Panc1 (cell line): ENCODE data around the gene MAPK14. TPM values are rescaled to one million over a fixed set of nuclear protein-coding genes. Genes with fewer than 3 reads are reported as not detected.

Source experiments
- ATAC-seq: fragments of 200-7000 bp; cut with Tn5 transposase; 2 replicates; pipeline ENCODE4 v1.9.1; 2020; ENCODE audit warnings: mild to moderate bottlenecking, moderate library complexity
- BruUV-seq: library from RNA; stranded (reverse); fragments of 400-500 nt; replicated peaks from 2 replicates; lab custom pipeline; 2021; lab: Mats Ljungman, UMichigan
- CTCF ChIA-PET: fragments of 300-600 bp; sonication (Branson Sonifier 250); formaldehyde crosslinking; loops from one replicate; lab custom pipeline; 2022; ENCODE audit warnings: antibody characterized with exemption; lab: Charles Lee
- POLR2A ChIA-PET: fragments of 300-600 bp; sonication (Branson Sonifier 250); formaldehyde crosslinking; loops from one replicate; lab custom pipeline; 2022; ENCODE audit warnings: antibody characterized with exemption; lab: Charles Lee
- DNase-seq: peaks from one replicate; pipeline ENCODE4 v3.0.0-alpha.2; 2010; ENCODE audit warnings: low read depth, low spot score
- H3K27ac ChIP-seq: 2 replicates; pipeline ENCODE4 v1.5.1; 2011; ENCODE audit warnings: mild to moderate bottlenecking, low read length, inconsistent platforms
- H3K27me3 ChIP-seq: fragments of 200-500 bp; sonication (Bioruptor generic); 2 replicates; pipeline ENCODE4 v1.6.0; 2014; ENCODE audit warnings: low read length, inconsistent platforms; ENCODE audit not compliant: control insufficient read depth, insufficient read depth
- H3K36me3 ChIP-seq: fragments of 200-500 bp; sonication (Bioruptor generic); 2 replicates; pipeline ENCODE4 v1.5.1; 2014; ENCODE audit warnings: inconsistent platforms, mild to moderate bottlenecking, low read length, moderate library complexity; ENCODE audit not compliant: control insufficient read depth, insufficient read depth
- H3K4me1 ChIP-seq: 2 replicates; pipeline ENCODE4 v1.5.1; 2011; ENCODE audit warnings: inconsistent platforms, mild to moderate bottlenecking, low read length, moderate library complexity; ENCODE audit not compliant: control insufficient read depth, insufficient read depth
- H3K4me3 ChIP-seq, 2 experiments: 2 replicates each; pipeline ENCODE4 v1.5.1; 2011 to 2012; ENCODE audit warnings: low read depth in 2 of 2, low read length in 2 of 2, mild to moderate bottlenecking in 2 of 2, inconsistent platforms in 1 of 2, moderate library complexity in 1 of 2
- H3K9me3 ChIP-seq: fragments of 200-500 bp; sonication (Bioruptor generic); 2 replicates; pipeline ENCODE4 v1.5.1; 2014; ENCODE audit warnings: low read depth, mild to moderate bottlenecking, inconsistent platforms, low read length, moderate library complexity; ENCODE audit not compliant: control insufficient read depth, insufficient read depth
- POLR2AphosphoS5 ChIP-seq: IDR thresholded peaks from 2 replicates; pipeline ENCODE4 v1.6.1; 2012; ENCODE audit warnings: mild to moderate bottlenecking, low read depth, low read length, moderate library complexity
- SIN3A ChIP-seq: IDR thresholded peaks from 2 replicates; pipeline ENCODE4 v1.6.1; 2012; ENCODE audit warnings: low read depth, mild to moderate bottlenecking, low read length, moderate library complexity, borderline replicate concordance; ENCODE audit not compliant: insufficient read depth
- TCF7L2 ChIP-seq: IDR thresholded peaks from 2 replicates; pipeline ENCODE4 v1.6.1; 2011; ENCODE audit warnings: mild to moderate bottlenecking, low read depth, low read length, inconsistent platforms
- in situ Hi-C: cut with HindIII; loops from 2 replicates; pipeline ENCODE4 v1.10.0; 2016; ENCODE audit warnings: low sequenced_read_pairs, low pct_unique_long_range_greater_than_20kb
- intact Hi-C: fragments of 100-400 bp; cut with micrococcal nuclease; formaldehyde crosslinking; loops from one replicate; pipeline ENCODE4 v1.10.0; 2022; ENCODE audit not compliant: unreplicated experiment
- total RNA-seq: library from RNA; stranded (reverse); gene quantifications from one replicate; pipeline ENCODE4 v1.2.1, GENCODE V29; 2021; ENCODE audit not compliant: unreplicated experiment
- TF ChIP-seq, protein P1 (sequence below): fragments of 450-650 bp; IDR thresholded peaks from 2 replicates; pipeline ENCODE4 v1.5.1; 2017; ENCODE audit warnings: mild to moderate bottlenecking
- TF ChIP-seq, protein P2 (sequence below), 2 experiments: IDR thresholded peaks; 2 replicates each; pipeline ENCODE4 v1.6.1; 2011 to 2012; ENCODE audit warnings: low read depth in 2 of 2, control low read depth in 1 of 2, low read length in 1 of 2, mild to moderate bottlenecking in 1 of 2, moderate library complexity in 1 of 2; ENCODE audit not compliant: insufficient read depth in 1 of 2

Gene MAPK14
- total RNA-seq, 1 experiment from 2014 or later, result 42.3 TPM

GRCh38 chr6:36023996-36024795 is 3.4 kb upstream of the MAPK14 start, which contains the start of gene SLC26A8:
SLC26A8 (minus strand) TSS chr6:36024641; CDS start chr6:36019707, 4,934 bp downstream.
- Histone ChIP-seq H3K9me3 (no peaks in the 10 kb centered on the region), H3K4me1 (peaks cover 10% of the 10 kb centered on the region), H3K27me3 (no peaks in the 10 kb centered on the region), H3K4me3 (no peak within 1 kb of the TSS), H3K27ac (no peak within 1 kb of the TSS), H3K36me3 (no peaks in the 10 kb centered on the region; the same call in 1 of the 2 replicates)
- in situ Hi-C loops (no loop called here), intact Hi-C loops (no loop called here)
- ATAC-seq (no peak), DNase-seq (no peak)
- no TSS peak for BruUV-seq
- TF ChIP-seq POLR2AphosphoS5, result no peak
- no peak for TF ChIP-seq SIN3A
- no peak for TF ChIP-seq TCF7L2
- TF ChIP-seq, protein P1, sequence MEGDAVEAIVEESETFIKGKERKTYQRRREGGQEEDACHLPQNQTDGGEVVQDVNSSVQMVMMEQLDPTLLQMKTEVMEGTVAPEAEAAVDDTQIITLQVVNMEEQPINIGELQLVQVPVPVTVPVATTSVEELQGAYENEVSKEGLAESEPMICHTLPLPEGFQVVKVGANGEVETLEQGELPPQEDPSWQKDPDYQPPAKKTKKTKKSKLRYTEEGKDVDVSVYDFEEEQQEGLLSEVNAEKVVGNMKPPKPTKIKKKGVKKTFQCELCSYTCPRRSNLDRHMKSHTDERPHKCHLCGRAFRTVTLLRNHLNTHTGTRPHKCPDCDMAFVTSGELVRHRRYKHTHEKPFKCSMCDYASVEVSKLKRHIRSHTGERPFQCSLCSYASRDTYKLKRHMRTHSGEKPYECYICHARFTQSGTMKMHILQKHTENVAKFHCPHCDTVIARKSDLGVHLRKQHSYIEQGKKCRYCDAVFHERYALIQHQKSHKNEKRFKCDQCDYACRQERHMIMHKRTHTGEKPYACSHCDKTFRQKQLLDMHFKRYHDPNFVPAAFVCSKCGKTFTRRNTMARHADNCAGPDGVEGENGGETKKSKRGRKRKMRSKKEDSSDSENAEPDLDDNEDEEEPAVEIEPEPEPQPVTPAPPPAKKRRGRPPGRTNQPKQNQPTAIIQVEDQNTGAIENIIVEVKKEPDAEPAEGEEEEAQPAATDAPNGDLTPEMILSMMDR, result no peak
- ChIA-PET CTCF (no interaction called here), POLR2A (interaction anchor here (0.6 kb wide), 1 partner anchor 151 kb away, joined by 7 read pairs; no protein-coding TSS in a partner anchor)

DNA sequence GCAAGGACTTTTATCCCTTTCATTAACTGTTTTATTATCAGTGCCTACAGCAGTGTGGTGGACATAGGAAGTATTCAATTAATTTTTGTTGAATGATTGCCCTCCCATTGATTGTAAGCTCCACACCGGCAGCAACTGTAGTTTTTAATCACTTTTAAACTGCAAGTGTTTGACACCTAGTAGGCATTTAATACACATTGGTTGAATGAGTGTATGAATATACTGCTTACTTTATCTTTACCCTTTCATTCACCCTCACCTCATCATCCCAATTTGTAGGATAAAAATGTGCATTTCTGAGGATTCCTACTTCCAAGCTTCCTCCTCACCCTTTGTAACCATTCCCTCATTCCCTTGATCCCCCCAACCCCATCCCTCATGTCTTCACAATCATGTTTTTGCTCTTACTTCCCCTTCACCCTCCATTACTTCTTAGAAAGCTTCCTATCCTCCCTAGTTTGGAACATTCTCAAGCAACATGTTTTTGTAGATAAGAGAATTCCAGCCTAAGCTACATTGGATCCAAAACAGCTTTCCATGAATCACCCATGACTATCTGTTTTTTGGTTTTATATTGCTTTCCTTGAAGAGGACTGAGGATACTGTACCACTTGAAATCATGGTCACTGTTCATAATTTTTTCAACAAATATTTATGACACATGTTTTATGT is 2.2 kb upstream of the MAPK14 start:
- ChIA-PET POLR2A (interaction anchor here (0.7 kb wide), 1 partner anchor 70 kb away, joined by 3 read pairs; no protein-coding TSS in a partner anchor), CTCF (no interaction called here)
- H3K4me1 ChIP-seq, result peaks cover 10% of the 10 kb centered on the region
- H3K36me3 ChIP-seq, result no peaks in the 10 kb centered on the region; the same call in 1 of the 2 replicates
- no peak overlapping the region; the same call in 1 of the 2 replicates for H3K27ac ChIP-seq
- H3K9me3 ChIP-seq, result no peaks in the 10 kb centered on the region
- DNase-seq (no peak), ATAC-seq (no peak)
- intact Hi-C loops (loop anchor here (5.0 kb wide), 1 partner anchor 337 kb away; no protein-coding TSS in a partner anchor), in situ Hi-C loops (no loop called here)
- no peak overlapping the region for H3K4me3 ChIP-seq
- TF ChIP-seq TCF7L2, result no peak
- TF ChIP-seq SIN3A, result no peak
- TF ChIP-seq, protein P2, sequence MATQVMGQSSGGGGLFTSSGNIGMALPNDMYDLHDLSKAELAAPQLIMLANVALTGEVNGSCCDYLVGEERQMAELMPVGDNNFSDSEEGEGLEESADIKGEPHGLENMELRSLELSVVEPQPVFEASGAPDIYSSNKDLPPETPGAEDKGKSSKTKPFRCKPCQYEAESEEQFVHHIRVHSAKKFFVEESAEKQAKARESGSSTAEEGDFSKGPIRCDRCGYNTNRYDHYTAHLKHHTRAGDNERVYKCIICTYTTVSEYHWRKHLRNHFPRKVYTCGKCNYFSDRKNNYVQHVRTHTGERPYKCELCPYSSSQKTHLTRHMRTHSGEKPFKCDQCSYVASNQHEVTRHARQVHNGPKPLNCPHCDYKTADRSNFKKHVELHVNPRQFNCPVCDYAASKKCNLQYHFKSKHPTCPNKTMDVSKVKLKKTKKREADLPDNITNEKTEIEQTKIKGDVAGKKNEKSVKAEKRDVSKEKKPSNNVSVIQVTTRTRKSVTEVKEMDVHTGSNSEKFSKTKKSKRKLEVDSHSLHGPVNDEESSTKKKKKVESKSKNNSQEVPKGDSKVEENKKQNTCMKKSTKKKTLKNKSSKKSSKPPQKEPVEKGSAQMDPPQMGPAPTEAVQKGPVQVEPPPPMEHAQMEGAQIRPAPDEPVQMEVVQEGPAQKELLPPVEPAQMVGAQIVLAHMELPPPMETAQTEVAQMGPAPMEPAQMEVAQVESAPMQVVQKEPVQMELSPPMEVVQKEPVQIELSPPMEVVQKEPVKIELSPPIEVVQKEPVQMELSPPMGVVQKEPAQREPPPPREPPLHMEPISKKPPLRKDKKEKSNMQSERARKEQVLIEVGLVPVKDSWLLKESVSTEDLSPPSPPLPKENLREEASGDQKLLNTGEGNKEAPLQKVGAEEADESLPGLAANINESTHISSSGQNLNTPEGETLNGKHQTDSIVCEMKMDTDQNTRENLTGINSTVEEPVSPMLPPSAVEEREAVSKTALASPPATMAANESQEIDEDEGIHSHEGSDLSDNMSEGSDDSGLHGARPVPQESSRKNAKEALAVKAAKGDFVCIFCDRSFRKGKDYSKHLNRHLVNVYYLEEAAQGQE (IDR thresholded peaks at IDR 0.05; ENCODE audit: insufficient read depth in 1 of 2, low read depth in 2 of 2, low read length in 1 of 2), result no peak
- TF ChIP-seq, protein P1, result no peak
- no peak for TF ChIP-seq POLR2AphosphoS5
- H3K27me3 ChIP-seq, result no peaks in the 10 kb centered on the region
- BruUV-seq, result no TSS peak
